K562 (cell line): ENCODE data around the gene RSPH1. TPM values are rescaled to one million over a fixed set of nuclear protein-coding genes. Genes with fewer than 3 reads are reported as not detected.

Experiments used
- ATAC-seq: fragments of 200-7000 bp; cut with Tn5 transposase; 3 replicates; pipeline ENCODE4 v1.9.1; 2020; ENCODE audit warnings: moderate library complexity
- BruUV-seq: library from RNA; stranded (reverse); fragments of 400-500 nt; replicated peaks from 2 replicates; lab custom pipeline; 2021; lab: Mats Ljungman, UMichigan
- CTCF ChIA-PET: fragments of 300-600 bp; formaldehyde crosslinking; extraction: SDS; loops from one replicate; lab custom pipeline; 2021; ENCODE audit warnings: low intra/inter-chr PET ratio; lab: Yijun Ruan, JAX
- POLR2A ChIA-PET: fragments of 300-600, 350-650 bp; sonication (Branson Sonifier 250); formaldehyde crosslinking; extraction: SDS; loops from one replicate; lab custom pipeline; 2021; ENCODE audit warnings: antibody characterized with exemption, inconsistent platforms; lab: Yijun Ruan, JAX
- DNase-seq, 4 experiments: peaks; one replicate each; pipeline versions ENCODE4 v3.0.0 to v3.0.0-alpha.2; 2011 to 2018; ENCODE audit warnings: low spot score in 3 of 4, mixed read lengths in 3 of 4; ENCODE audit errors: extremely low read depth in 1 of 4
- FAIRE-seq: peaks from 2 replicates; lab custom pipeline; 2011; peaks lifted over from hg19 to GRCh38; lab: Jason Lieb, UNC
- H2AFZ ChIP-seq: 2 replicates; pipeline ENCODE4 v1.6.0; 2011; ENCODE audit warnings: low read depth, low read length, control low read depth, inconsistent platforms
- H3K27ac ChIP-seq: fragments of 200-600 bp; 3 replicates; pipeline ENCODE4 v1.8.0; 2011; ENCODE audit warnings: low read depth, mild to moderate bottlenecking, control low read depth, inconsistent platforms, low read length, moderate library complexity, mixed read lengths; ENCODE audit errors: extremely low read depth
- H3K27me3 ChIP-seq, 2 experiments: fragments of 300-600 bp in 1 of 2; 2 replicates in 1 of 2; 3 replicates in 1 of 2; pipeline versions ENCODE4 v1.6.0 to v1.8.0; 2011; ENCODE audit warnings: inconsistent platforms in 2 of 2, low read length in 2 of 2, mild to moderate bottlenecking in 1 of 2, mixed read lengths in 1 of 2, moderate library complexity in 1 of 2; ENCODE audit not compliant: control insufficient read depth in 2 of 2, insufficient read depth in 2 of 2
- H3K36me3 ChIP-seq: fragments of 300-600 bp; 3 replicates; pipeline ENCODE4 v1.8.0; 2011; ENCODE audit warnings: mild to moderate bottlenecking, low read length, inconsistent platforms; ENCODE audit not compliant: control insufficient read depth, insufficient read depth
- H3K4me1 ChIP-seq, 2 experiments: fragments of 200-600 bp in 1 of 2; replicated peaks in 1 of 2; 2 replicates in 1 of 2; 3 replicates in 1 of 2; pipeline versions ENCODE4 v1.5.1 to v1.8.0; 2011; ENCODE audit warnings: inconsistent platforms in 2 of 2, low read length in 2 of 2, mild to moderate bottlenecking in 1 of 2, mixed read lengths in 1 of 2, moderate library complexity in 1 of 2; ENCODE audit not compliant: control insufficient read depth in 2 of 2, insufficient read depth in 2 of 2
- H3K4me2 ChIP-seq: 2 replicates; pipeline ENCODE4 v1.6.1; 2011; ENCODE audit warnings: low read length, control low read depth, inconsistent platforms, mixed read lengths; ENCODE audit not compliant: insufficient read depth
- H3K4me3 ChIP-seq: fragments of 200-600 bp; sonication (generic), shearing (Covaris generic); 2 replicates; pipeline ENCODE4 v1.5.1; 2016; ENCODE audit warnings: control low read depth, inconsistent platforms
- H3K79me2 ChIP-seq: fragments of 200-600 bp; 3 replicates; pipeline ENCODE4 v1.8.0; 2011; ENCODE audit warnings: low read length, inconsistent platforms; ENCODE audit not compliant: control insufficient read depth, insufficient read depth
- H3K9ac ChIP-seq, 2 experiments: 2 replicates each; pipeline versions ENCODE4 v1.6.0 to v1.6.1; 2011; ENCODE audit warnings: low read depth in 2 of 2, low read length in 2 of 2, control low read depth in 1 of 2, inconsistent platforms in 1 of 2, mild to moderate bottlenecking in 1 of 2, mixed read lengths in 1 of 2; ENCODE audit not compliant: insufficient read depth in 1 of 2
- H3K9me1 ChIP-seq: one replicate; pipeline ENCODE4 v1.6.0; 2011; ENCODE audit warnings: inconsistent platforms, mild to moderate bottlenecking, low read length, moderate library complexity; ENCODE audit not compliant: control insufficient read depth, insufficient read depth
- H3K9me3 ChIP-seq: replicated peaks from 2 replicates; pipeline ENCODE4 v1.5.1; 2011; ENCODE audit warnings: low read depth, low read length, inconsistent platforms; ENCODE audit not compliant: control insufficient read depth, insufficient read depth
- H4K20me1 ChIP-seq: replicated peaks from 2 replicates; pipeline ENCODE4 v1.6.1; 2011; ENCODE audit warnings: low read length, inconsistent platforms, mixed read lengths; ENCODE audit not compliant: control insufficient read depth, insufficient read depth
- HOMEZ ChIP-seq: fragments of 250-450 bp; sonication (Bioruptor Pico); IDR thresholded peaks from 2 replicates; pipeline ENCODE4 v1.4.0; 2020; ENCODE audit warnings: mild to moderate bottlenecking, moderate library complexity
- SP1 ChIP-seq: sonication (generic); formaldehyde crosslinking; IDR thresholded peaks from 2 replicates; pipeline ENCODE4 v1.8.1; 2022; ENCODE audit warnings: mild to moderate bottlenecking, missing genetic modification reagents
- SRF ChIP-seq, 2 experiments: fragments of 250-450, 450-650 bp in 1 of 2; sonication (Bioruptor Pico) in 1 of 2; sonication (generic) in 1 of 2; formaldehyde crosslinking; IDR thresholded peaks; 2 replicates each; pipeline versions ENCODE4 v1.5.0 to v1.5.1; 2020 to 2022; ENCODE audit warnings: mild to moderate bottlenecking in 1 of 2, missing genetic modification reagents in 1 of 2
- WHSC1 ChIP-seq: IDR thresholded peaks from one replicate; pipeline ENCODE4 v1.6.1; 2012; ENCODE audit warnings: low read length, control low read depth, inconsistent platforms
- WGBS: fragments of 100-300 bp; shearing (Covaris generic); methylation state at CpG from one replicate; pipeline ENCODE4 v1.1.6; 2016; ENCODE audit warnings: low coverage, mixed read lengths; ENCODE audit not compliant: insufficient coverage; ENCODE audit errors: missing lambda C conversion rate; 5-methylcytosine and 5-hydroxymethylcytosine counted together
- in situ Hi-C: fragments of 300-500 bp; cut with MboI; formaldehyde crosslinking; loops from 4 replicates; pipeline ENCODE4 v1.15.0; 2018; ENCODE audit warnings: inconsistent platforms, mixed read lengths
- intact Hi-C: fragments of 100-400 bp; cut with micrococcal nuclease; formaldehyde crosslinking; loops from 2 replicates; pipeline ENCODE4 v1.14.2; 2022
- polyA plus RNA-seq, 8 experiments: library from polyadenylated mRNA; depleted of rRNA in 4 of 8; stranded (reverse) in 5 of 8; unstranded in 3 of 8; fragments of >200 nt; fragmentation: Nextera tagmentation in 2 of 8; fragmentation: Illumina TruSeq in 1 of 8; extraction: Ambion mirVana in 2 of 8; extraction: Trizol in 1 of 8; gene quantifications; 2 replicates each; pipeline versions ENCODE4 v1.2.1 to v1.2.3, GENCODE V29; 2011 to 2014; ENCODE audit warnings: inconsistent platforms in 1 of 8, missing spikeins in 1 of 8
- total RNA-seq, 7 experiments: library from RNA; depleted of rRNA in 6 of 7; stranded (reverse); fragments of >200 nt in 6 of 7; fragmentation: Illumina TruSeq in 2 of 7; extraction: Trizol in 2 of 7; gene quantifications; 2 replicates each; pipeline versions ENCODE4 v1.2.1 to v1.2.3, GENCODE V29; 2011 to 2021; ENCODE audit warnings: low replicate concordance in 1 of 7

The RSPH1 gene
- total and polyA plus RNA-seq, 9 of the 15 experiments (the other 6 are each of a cell fraction or from before 2014, with no cell fraction given) = 0.17 TPM; not detected in 8

- Histone ChIP-seq H2AFZ (no peak overlapping the region), H3K27me3 (peaks cover 8 to 12% of the 10 kb centered on the region in 2 experiments; a peak in 3 of 5 replicates), H3K36me3 (no peaks in the 10 kb centered on the region), H3K4me1 (peaks cover 56 to 61% of the 10 kb centered on the region in 2 experiments), H3K9ac (0 out of 4 replicates have a peak overlapping the region, but pooled peaks of 1 of the 2 experiments have one; percentile 11), H3K9me1 (peaks cover 2% of the 10 kb centered on the region), H3K4me3 (no peak overlapping the region), H3K4me2 (no peak overlapping the region), H3K9me3 (no peaks in the 10 kb centered on the region), H4K20me1 (0 out of 2 replicates have a peak, but pooled peaks cover 3% of the 10 kb centered on the region), H3K79me2 (no peaks in the 10 kb centered on the region), H3K27ac (no peak overlapping the region)
- ChIA-PET CTCF (no interaction called here), POLR2A (interaction anchor here (0.6 to 3.3 kb wide), 3 partner anchors 8 to 65 kb away, joined by 3 to 14 read pairs (median 5); no protein-coding TSS in a partner anchor)
- WGBS = 75% methylated on average over 25 of the region's 25 CpGs
- no TSS peak for BruUV-seq
- in situ Hi-C loops = no loop called here
- ATAC-seq (no peak), FAIRE-seq (no peak), DNase-seq (no peak)
- TF ChIP-seq WHSC1 (peak; percentile 26), SRF (CRISPR knock-in tag; IDR thresholded peaks at IDR 0.05) (no peak), SP1 (no peak), HOMEZ (CRISPR knock-in tag) (no peak)
- intact Hi-C loops = loop anchor here (5.0 kb wide), 1 partner anchor 49 kb away; no protein-coding TSS in a partner anchor
Observed at GRCh38 chr21:42543106-42543847, 47.3 kb upstream of the RSPH1 start.
